Measurements from ENCODE around the gene IGF2BP3. TPM values are rescaled to one million over a fixed set of nuclear protein-coding genes. Genes with fewer than 3 reads are reported as not detected.

The IGF2BP3 gene
- total RNA-seq, 2 experiments from 2014 or later = 41.1 to 94.3 TPM

DNA sequence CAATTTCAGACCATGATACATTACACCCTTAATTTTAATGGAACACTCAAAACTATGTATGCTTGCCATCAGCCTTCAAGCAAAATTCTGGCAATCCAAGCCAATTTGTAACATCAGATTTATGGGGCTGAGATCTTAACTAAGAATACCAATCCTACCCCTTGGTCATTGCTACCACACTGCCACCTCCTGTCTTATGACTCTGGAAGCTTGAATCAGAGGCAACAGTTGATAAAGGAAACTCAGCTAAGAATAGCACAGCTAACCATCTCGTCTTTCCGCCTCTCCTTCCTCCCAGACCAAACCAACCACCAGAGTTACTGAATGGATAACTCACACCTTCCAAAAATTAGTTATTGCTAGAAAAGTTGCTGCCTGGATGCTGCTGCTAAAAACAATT, 7.4 kb downstream of the IGF2BP3 start:
- BruUV-seq (replicated peaks) = no TSS peak
- peak; percentile 33 for DNase-seq (ENCODE audit: low spot score)
- no peak for TF ChIP-seq EZH2phosphoT487 (IDR thresholded peaks at IDR 0.05; ENCODE audit: borderline replicate concordance, low read depth, low read length)
- TF ChIP-seq, protein P1, sequence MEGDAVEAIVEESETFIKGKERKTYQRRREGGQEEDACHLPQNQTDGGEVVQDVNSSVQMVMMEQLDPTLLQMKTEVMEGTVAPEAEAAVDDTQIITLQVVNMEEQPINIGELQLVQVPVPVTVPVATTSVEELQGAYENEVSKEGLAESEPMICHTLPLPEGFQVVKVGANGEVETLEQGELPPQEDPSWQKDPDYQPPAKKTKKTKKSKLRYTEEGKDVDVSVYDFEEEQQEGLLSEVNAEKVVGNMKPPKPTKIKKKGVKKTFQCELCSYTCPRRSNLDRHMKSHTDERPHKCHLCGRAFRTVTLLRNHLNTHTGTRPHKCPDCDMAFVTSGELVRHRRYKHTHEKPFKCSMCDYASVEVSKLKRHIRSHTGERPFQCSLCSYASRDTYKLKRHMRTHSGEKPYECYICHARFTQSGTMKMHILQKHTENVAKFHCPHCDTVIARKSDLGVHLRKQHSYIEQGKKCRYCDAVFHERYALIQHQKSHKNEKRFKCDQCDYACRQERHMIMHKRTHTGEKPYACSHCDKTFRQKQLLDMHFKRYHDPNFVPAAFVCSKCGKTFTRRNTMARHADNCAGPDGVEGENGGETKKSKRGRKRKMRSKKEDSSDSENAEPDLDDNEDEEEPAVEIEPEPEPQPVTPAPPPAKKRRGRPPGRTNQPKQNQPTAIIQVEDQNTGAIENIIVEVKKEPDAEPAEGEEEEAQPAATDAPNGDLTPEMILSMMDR (conservative IDR thresholded peaks at IDR 0.05; ENCODE audit: low read length) = peak; percentile 61
- ChIA-PET POLR2A (interaction anchor here (0.6 to 3.1 kb wide), 12 partner anchors 10 to 569 kb away, joined by 3 to 12 read pairs (median 4); no protein-coding TSS in a partner anchor), CTCF (ENCODE audit: unreplicated experiment) (interaction anchor here (0.5 to 1.5 kb wide), 2 partner anchors 105 to 126 kb away, joined by 3 to 7 read pairs; no protein-coding TSS in a partner anchor)
- peaks cover 23% of the 10 kb centered on the region for H4K20me1 ChIP-seq (ENCODE audit: insufficient read depth, low read length)
- peaks cover 74% of the 10 kb centered on the region; the same call in 1 of the 2 replicates for H3K79me2 ChIP-seq (ENCODE audit: insufficient read depth, low read depth, low read length)
- no peak overlapping the region for H3K4me3 ChIP-seq (ENCODE audit: low read depth, low read length, poor library complexity, severe bottlenecking)
- H3K9me2 ChIP-seq (ENCODE audit: insufficient read depth, low read length) = no peaks in the 10 kb centered on the region
- no peaks in the 10 kb centered on the region for H3K9me3 ChIP-seq (ENCODE audit: low read length)
- H3K27ac ChIP-seq (ENCODE audit: low read depth, low read length, poor library complexity, severe bottlenecking) = no peak overlapping the region
- no peak overlapping the region for H2AFZ ChIP-seq (ENCODE audit: low read length)
- peak overlapping the region; percentile 59 for H3K4me2 ChIP-seq (ENCODE audit: low read length)
- peaks cover 32% of the 10 kb centered on the region for H3K36me3 ChIP-seq (ENCODE audit: insufficient read depth, low read length)
- intact Hi-C loops (cut with micrococcal nuclease; ENCODE audit: unreplicated experiment) = no loop called here
- peaks cover 48% of the 10 kb centered on the region for H3K4me1 ChIP-seq (ENCODE audit: insufficient read depth, low read length, poor library complexity, severe bottlenecking)

DNA sequence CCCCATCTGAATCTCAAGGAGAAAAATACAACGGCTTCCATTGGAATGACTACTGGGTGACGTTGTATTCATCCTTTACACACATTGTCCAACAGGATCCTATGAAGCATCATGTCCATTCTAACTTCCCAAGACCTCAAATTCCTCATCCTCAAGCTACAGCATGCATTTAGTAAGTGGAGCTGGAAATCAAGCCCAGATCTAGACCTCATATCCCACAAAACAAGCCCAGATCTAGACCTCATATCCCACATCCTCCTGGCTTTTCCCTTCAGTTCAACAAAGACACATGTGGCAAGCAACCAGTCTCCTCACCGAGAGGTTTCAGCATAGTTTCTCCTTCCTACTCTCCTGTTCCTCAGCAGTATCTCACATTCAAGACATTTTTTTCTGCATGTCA, 12.2 kb downstream of the IGF2BP3 start:
- BruUV-seq (replicated peaks) = no TSS peak
- H3K9me2 ChIP-seq (ENCODE audit: insufficient read depth, low read length) = no peaks in the 10 kb centered on the region
- CTCF ChIA-PET (ENCODE audit: unreplicated experiment) = interaction anchor here (1.0 kb wide), 1 partner anchor 100 kb away, joined by 3 read pairs; no protein-coding TSS in a partner anchor
- no peak overlapping the region for H3K4me2 ChIP-seq (ENCODE audit: low read length)
- H3K4me1 ChIP-seq (ENCODE audit: insufficient read depth, low read length, poor library complexity, severe bottlenecking) = peaks cover 5% of the 10 kb centered on the region
- no peaks in the 10 kb centered on the region for H3K9me3 ChIP-seq (ENCODE audit: low read length)
- intact Hi-C loops (cut with micrococcal nuclease; ENCODE audit: unreplicated experiment) = no loop called here
- POLR2A ChIA-PET = interaction anchor here (2.8 kb wide), 1 partner anchor 9 kb away, joined by 10 read pairs; no protein-coding TSS in a partner anchor
- H2AFZ ChIP-seq (ENCODE audit: low read length) = no peak overlapping the region
- no peak for DNase-seq (ENCODE audit: low spot score)
- peaks cover 49% of the 10 kb centered on the region; the same call in 1 of the 2 replicates for H3K79me2 ChIP-seq (ENCODE audit: insufficient read depth, low read depth, low read length)
- no peak overlapping the region for H3K27ac ChIP-seq (ENCODE audit: low read depth, low read length, poor library complexity, severe bottlenecking)
- no peak overlapping the region for H3K4me3 ChIP-seq (ENCODE audit: low read depth, low read length, poor library complexity, severe bottlenecking)
- H3K36me3 ChIP-seq (ENCODE audit: insufficient read depth, low read length) = peaks cover 56% of the 10 kb centered on the region
- TF ChIP-seq EZH2phosphoT487 (IDR thresholded peaks at IDR 0.05; ENCODE audit: borderline replicate concordance, low read depth, low read length) = no peak
- TF ChIP-seq, protein P1 (conservative IDR thresholded peaks at IDR 0.05; ENCODE audit: low read length) = no peak
- H4K20me1 ChIP-seq (ENCODE audit: insufficient read depth, low read length) = 0 out of 2 replicates have a peak, but pooled peaks cover 8% of the 10 kb centered on the region

DNA sequence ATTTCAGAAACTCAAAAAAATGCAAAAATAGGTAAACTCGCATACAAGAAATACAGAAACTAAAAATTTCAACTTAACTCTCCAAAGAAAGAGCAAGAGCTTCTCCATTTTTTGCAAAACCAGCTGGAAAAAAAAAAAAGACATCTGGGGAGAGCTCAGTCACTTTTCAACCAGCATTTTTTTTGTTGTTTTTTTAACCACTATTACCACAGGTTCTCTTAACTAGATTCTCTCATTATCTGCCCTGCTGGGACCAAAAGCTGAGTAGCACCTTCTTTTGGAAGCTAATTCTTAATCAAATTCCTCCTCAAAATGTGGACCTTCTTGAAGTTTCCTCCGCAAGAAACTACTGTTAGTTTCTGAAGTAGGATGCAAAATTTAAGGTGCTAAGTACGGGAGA, 14.2 kb downstream of the IGF2BP3 start:
- POLR2A ChIA-PET = interaction anchor here (0.6 to 2.8 kb wide), 5 partner anchors 9 to 795 kb away, joined by 3 to 10 read pairs (median 3); no protein-coding TSS in a partner anchor

More for the DNA sequence above, 14.2 kb downstream of the IGF2BP3 start:
- intact Hi-C loops (cut with micrococcal nuclease; ENCODE audit: unreplicated experiment) = no loop called here
- Histone ChIP-seq H2AFZ (ENCODE audit: low read length) (no peak overlapping the region), H4K20me1 (ENCODE audit: insufficient read depth, low read length) (0 out of 2 replicates have a peak, but pooled peaks cover 1% of the 10 kb centered on the region), H3K79me2 (ENCODE audit: insufficient read depth, low read depth, low read length) (peaks cover 34% of the 10 kb centered on the region; the same call in 1 of the 2 replicates), H3K9me2 (ENCODE audit: insufficient read depth, low read length) (no peaks in the 10 kb centered on the region), H3K4me2 (ENCODE audit: low read length) (no peak overlapping the region), H3K4me3 (ENCODE audit: low read depth, low read length, poor library complexity, severe bottlenecking) (no peak overlapping the region), H3K27ac (ENCODE audit: low read depth, low read length, poor library complexity, severe bottlenecking) (no peak overlapping the region), H3K36me3 (ENCODE audit: insufficient read depth, low read length) (peaks cover 41% of the 10 kb centered on the region), H3K9me3 (ENCODE audit: low read length) (no peaks in the 10 kb centered on the region), H3K4me1 (ENCODE audit: insufficient read depth, low read length, poor library complexity, severe bottlenecking) (no peaks in the 10 kb centered on the region)
- no peak for TF ChIP-seq EZH2phosphoT487 (IDR thresholded peaks at IDR 0.05; ENCODE audit: borderline replicate concordance, low read depth, low read length)
- CTCF ChIA-PET (ENCODE audit: unreplicated experiment) = no interaction called here
- DNase-seq (ENCODE audit: low spot score) = no peak
- no TSS peak for BruUV-seq (replicated peaks)
